Right lung (tissue), 5 donors: Measurements from ENCODE around the gene ABL1. TPM values are rescaled to one million over a fixed set of nuclear protein-coding genes. Genes with fewer than 3 reads are reported as not detected.

Experiments used
- DNase-seq, 2 donors: peaks; one replicate each; pipeline ENCODE4 v3.0.0-alpha.2; 2013
- polyA plus RNA-seq, 5 donors: library from polyadenylated mRNA; unstranded; fragments of 120-200 nt; gene quantifications; one replicate each; pipeline versions ENCODE4 v1.2.1 to v1.2.3, GENCODE V29; 2013; ENCODE audit warnings: inconsistent platforms in 1 of 5, low replicate concordance in 1 of 5; ENCODE audit not compliant: insufficient read length in 5 of 5, insufficient read depth in 1 of 5

Gene ABL1
- polyA plus RNA-seq, 5 donors, result 62.3 to 77.1 (median 70.9) TPM

- no peak for DNase-seq
Measured at GRCh38 chr9:130870491-130871381, 35.7 kb downstream of the ABL1 start.

- no peak for DNase-seq
Measured at GRCh38 chr9:130871395-130872062, 36.5 kb downstream of the ABL1 start.

GRCh38 chr9:130872093-130872492 lies 37.0 kb downstream of the ABL1 start:
- DNase-seq, result no peak

GRCh38 chr9:130872508-130872907 lies 37.5 kb downstream of the ABL1 start:
- no peak for DNase-seq

GRCh38 chr9:130872912-130873503 lies 38.0 kb downstream of the ABL1 start:
- no peak for DNase-seq

GRCh38 chr9:130873966-130874365 lies 38.9 kb downstream of the ABL1 start:
- DNase-seq, result no peak

- DNase-seq, result no peak
Measured at GRCh38 chr9:130874783-130875182, 39.7 kb downstream of the ABL1 start.

GRCh38 chr9:130877300-130877699 lies 42.2 kb downstream of the ABL1 start:
- DNase-seq, result no peak

GRCh38 chr9:130878295-130878694 lies 43.2 kb downstream of the ABL1 start:
- no peak for DNase-seq

GRCh38 chr9:130879863-130880411 lies 44.9 kb downstream of the ABL1 start:
- no peak for DNase-seq

- no peak for DNase-seq
Measured at GRCh38 chr9:130880599-130881220, 45.7 kb downstream of the ABL1 start.

GRCh38 chr9:130881516-130881915 lies 46.5 kb downstream of the ABL1 start:
- no peak for DNase-seq

- no peak for DNase-seq
Measured at GRCh38 chr9:130882696-130883225, 47.7 kb downstream of the ABL1 start.

- no peak for DNase-seq
Measured at GRCh38 chr9:130883479-130883878, 48.4 kb downstream of the ABL1 start.

GRCh38 chr9:130884111-130884531 lies 49.1 kb downstream of the ABL1 start:
- DNase-seq, result no peak

- no peak for DNase-seq
Measured at GRCh38 chr9:130884542-130885483, 49.8 kb downstream of the ABL1 start.

- no peak for DNase-seq
Measured at GRCh38 chr9:130885484-130886375, 50.7 kb downstream of the ABL1 start.

- DNase-seq, result no peak
Measured at GRCh38 chr9:130886981-130887380, 51.9 kb downstream of the ABL1 start.

GRCh38 chr9:130887494-130888144 lies 52.6 kb downstream of the ABL1 start:
- no peak for DNase-seq
